Astrocyte (in vitro differentiated cells and primary cell): Measurements from ENCODE around the gene MEIOSIN.

Experiments used
- EZH2 ChIP-seq: IDR thresholded peaks from 2 replicates; pipeline ENCODE4 v1.6.1; 2012; ENCODE audit warnings: mild to moderate bottlenecking, low read length, inconsistent platforms; ENCODE audit not compliant: insufficient read depth
- TF ChIP-seq, protein P1 (sequence below): IDR thresholded peaks from 2 replicates; pipeline ENCODE4 v1.5.1; 2011; ENCODE audit warnings: low read depth, mild to moderate bottlenecking, inconsistent platforms, low read length, moderate library complexity; ENCODE audit not compliant: insufficient read depth

- TF ChIP-seq, protein P1, sequence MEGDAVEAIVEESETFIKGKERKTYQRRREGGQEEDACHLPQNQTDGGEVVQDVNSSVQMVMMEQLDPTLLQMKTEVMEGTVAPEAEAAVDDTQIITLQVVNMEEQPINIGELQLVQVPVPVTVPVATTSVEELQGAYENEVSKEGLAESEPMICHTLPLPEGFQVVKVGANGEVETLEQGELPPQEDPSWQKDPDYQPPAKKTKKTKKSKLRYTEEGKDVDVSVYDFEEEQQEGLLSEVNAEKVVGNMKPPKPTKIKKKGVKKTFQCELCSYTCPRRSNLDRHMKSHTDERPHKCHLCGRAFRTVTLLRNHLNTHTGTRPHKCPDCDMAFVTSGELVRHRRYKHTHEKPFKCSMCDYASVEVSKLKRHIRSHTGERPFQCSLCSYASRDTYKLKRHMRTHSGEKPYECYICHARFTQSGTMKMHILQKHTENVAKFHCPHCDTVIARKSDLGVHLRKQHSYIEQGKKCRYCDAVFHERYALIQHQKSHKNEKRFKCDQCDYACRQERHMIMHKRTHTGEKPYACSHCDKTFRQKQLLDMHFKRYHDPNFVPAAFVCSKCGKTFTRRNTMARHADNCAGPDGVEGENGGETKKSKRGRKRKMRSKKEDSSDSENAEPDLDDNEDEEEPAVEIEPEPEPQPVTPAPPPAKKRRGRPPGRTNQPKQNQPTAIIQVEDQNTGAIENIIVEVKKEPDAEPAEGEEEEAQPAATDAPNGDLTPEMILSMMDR, result no peak
- no peak for TF ChIP-seq EZH2
These were observed 39.7 kb downstream of the MEIOSIN start for GRCh38 chr19:45772912-45773311.
